HepG2 (cell line): ENCODE results near the gene ELAVL4. TPM values are rescaled to one million over a fixed set of nuclear protein-coding genes. Genes with fewer than 3 reads are reported as not detected.

Source experiments
- ATAC-seq: fragments of 200-7000 bp; cut with Tn5 transposase; 3 replicates; pipeline ENCODE4 v1.9.1; 2020; ENCODE audit warnings: mild to moderate bottlenecking, moderate library complexity
- BruUV-seq: library from RNA; stranded (reverse); fragments of 400-500 nt; replicated peaks from 2 replicates; lab custom pipeline; 2021; lab: Mats Ljungman, UMichigan
- CTCF ChIA-PET: fragments of 300-600 bp; formaldehyde crosslinking; extraction: SDS; loops from one replicate; lab custom pipeline; 2021; ENCODE audit warnings: low total read pairs, inconsistent platforms, low intra/inter-chr PET ratio; lab: Yijun Ruan, JAX
- POLR2A ChIA-PET: fragments of 350-600 bp; sonication (Branson Sonifier 250); formaldehyde crosslinking; loops from one replicate; lab custom pipeline; 2020; ENCODE audit warnings: antibody characterized with exemption, inconsistent platforms; lab: Yijun Ruan, JAX
- DNase-seq: peaks from one replicate; pipeline ENCODE4 v3.0.0-alpha.2; 2015; ENCODE audit warnings: low spot score
- FAIRE-seq: peaks from 3 replicates; lab custom pipeline; 2011; peaks lifted over from hg19 to GRCh38; lab: Jason Lieb, UNC
- H2AFZ ChIP-seq: one replicate; pipeline ENCODE4 v1.6.1; 2011; ENCODE audit warnings: low read length, inconsistent platforms
- H3K27ac ChIP-seq: fragments of 300-600 bp; 3 replicates; pipeline ENCODE4 v1.8.0; 2011; ENCODE audit warnings: mixed run types, mild to moderate bottlenecking, mixed read lengths, low read length, inconsistent platforms; ENCODE audit not compliant: insufficient read depth; ENCODE audit errors: extremely low read length
- H3K27me3 ChIP-seq, 2 experiments: fragments of 200-600 bp in 1 of 2; 2 replicates in 1 of 2; 3 replicates in 1 of 2; pipeline versions ENCODE4 v1.6.0 to v1.8.0; 2011; ENCODE audit warnings: low read length in 2 of 2, mild to moderate bottlenecking in 2 of 2, moderate library complexity in 2 of 2, inconsistent platforms in 1 of 2; ENCODE audit not compliant: insufficient read depth in 2 of 2, control insufficient read depth in 1 of 2
- H3K36me3 ChIP-seq, 2 experiments: fragments of 200-600 bp in 1 of 2; replicated peaks in 1 of 2; 2 replicates in 1 of 2; 3 replicates in 1 of 2; pipeline versions ENCODE4 v1.5.1 to v1.8.0; 2011; ENCODE audit warnings: low read length in 2 of 2, inconsistent platforms in 1 of 2; ENCODE audit not compliant: insufficient read depth in 2 of 2, control insufficient read depth in 1 of 2
- H3K4me1 ChIP-seq: 2 replicates; pipeline ENCODE4 v1.5.1; 2012; ENCODE audit warnings: low read length, inconsistent platforms; ENCODE audit not compliant: insufficient read depth
- H3K4me2 ChIP-seq: 2 replicates; pipeline ENCODE4 v1.6.0; 2011; ENCODE audit warnings: low read depth, low read length, inconsistent platforms
- H3K4me3 ChIP-seq, 3 experiments: fragments of 200-600 bp in 1 of 3; sonication (generic), shearing (Covaris generic) in 1 of 3; replicated peaks in 1 of 3; 2 replicates each; pipeline ENCODE4 v1.5.1; 2011 to 2016; ENCODE audit warnings: low read length in 3 of 3, inconsistent platforms in 2 of 3, low read depth in 2 of 3, mild to moderate bottlenecking in 2 of 3, control low read depth in 1 of 3, mixed read lengths in 1 of 3; ENCODE audit not compliant: insufficient read depth in 1 of 3
- H3K79me2 ChIP-seq: one replicate; pipeline ENCODE4 v1.6.1; 2011; ENCODE audit warnings: low read length, inconsistent platforms; ENCODE audit not compliant: insufficient read depth
- H3K9ac ChIP-seq: 2 replicates; pipeline ENCODE4 v1.6.0; 2011; ENCODE audit warnings: mild to moderate bottlenecking, low read depth, low read length, inconsistent platforms; ENCODE audit not compliant: insufficient read depth
- H3K9me3 ChIP-seq: 2 replicates; pipeline ENCODE4 v1.5.1; 2012; ENCODE audit warnings: mild to moderate bottlenecking, low read length
- H4K20me1 ChIP-seq: 2 replicates; pipeline ENCODE4 v1.6.0; 2011; ENCODE audit warnings: inconsistent platforms, mild to moderate bottlenecking, low read length, moderate library complexity; ENCODE audit not compliant: insufficient read depth
- ARNT2 ChIP-seq: sonication (generic); formaldehyde crosslinking; IDR thresholded peaks from 2 replicates; pipeline ENCODE4 v1.8.0; 2022; ENCODE audit warnings: mild to moderate bottlenecking, low read depth, missing genetic modification reagents, moderate library complexity
- CTCF ChIP-seq: sonication (generic); formaldehyde crosslinking; IDR thresholded peaks from 2 replicates; pipeline ENCODE4 v1.5.0; 2020; ENCODE audit warnings: mild to moderate bottlenecking, missing genetic modification reagents, moderate library complexity
- HMG20A ChIP-seq: IDR thresholded peaks from 2 replicates; pipeline ENCODE4 v1.6.1; 2016; ENCODE audit warnings: borderline replicate concordance
- KLF6 ChIP-seq: IDR thresholded peaks from 2 replicates; pipeline ENCODE4 v1.8.0; 2016; ENCODE audit warnings: missing biosample characterization, missing genetic modification reagents
- ZNF260 ChIP-seq: sonication (generic); formaldehyde crosslinking; IDR thresholded peaks from 2 replicates; pipeline ENCODE4 v1.4.0; 2020; ENCODE audit warnings: missing genetic modification reagents, low read depth, mild to moderate bottlenecking, borderline replicate concordance
- ZNF337 ChIP-seq: sonication (generic); formaldehyde crosslinking; IDR thresholded peaks from 2 replicates; pipeline ENCODE4 v1.5.1; 2020; ENCODE audit warnings: missing genetic modification reagents, low read depth, mild to moderate bottlenecking, borderline replicate concordance
- ZNF468 ChIP-seq: sonication (generic); formaldehyde crosslinking; IDR thresholded peaks from 2 replicates; pipeline ENCODE4 v1.8.0; 2022; ENCODE audit warnings: mild to moderate bottlenecking, moderate library complexity, missing genetic modification reagents
- ZNF569 ChIP-seq: sonication (generic); formaldehyde crosslinking; IDR thresholded peaks from 2 replicates; pipeline ENCODE4 v1.5.0; 2020; ENCODE audit warnings: mild to moderate bottlenecking, missing genetic modification reagents, moderate library complexity, borderline replicate concordance
- WGBS: methylation state at CpG from one replicate; pipeline ENCODE4 v1.1.6; 2017; ENCODE audit warnings: low lambda C conversion rate; 5-methylcytosine and 5-hydroxymethylcytosine counted together
- in situ Hi-C: cut with HindIII; loops from 2 replicates; pipeline ENCODE4 v1.10.0; 2017; ENCODE audit warnings: low pct_unique_long_range_greater_than_20kb; ENCODE audit not compliant: extremely low pct_ligation_motif_present
- intact Hi-C: fragments of 100-400 bp; cut with micrococcal nuclease; formaldehyde crosslinking; loops from one replicate; pipeline ENCODE4 v1.10.0; 2022; ENCODE audit not compliant: unreplicated experiment
- polyA plus RNA-seq, 8 experiments: library from polyadenylated mRNA; depleted of rRNA in 3 of 8; stranded (reverse) in 7 of 8; unstranded in 1 of 8; fragments of >200 nt; fragmentation: Illumina TruSeq in 4 of 8; extraction: Trizol in 4 of 8; gene quantifications; 2 replicates each; pipeline versions ENCODE4 v1.2.1 to v1.2.3, GENCODE V29; 2011 to 2016; ENCODE audit warnings: low read depth in 4 of 8, missing spikeins in 1 of 8, mixed read lengths in 1 of 8; ENCODE audit not compliant: insufficient read depth in 1 of 8
- total RNA-seq, 5 experiments: library from RNA; depleted of rRNA; stranded (reverse); fragments of >200 nt; fragmentation: Illumina TruSeq; extraction: Trizol; gene quantifications; 2 replicates each; pipeline ENCODE4 v1.2.3, GENCODE V29; 2016; ENCODE audit warnings: low read depth in 1 of 5
- TF ChIP-seq, protein P1 (sequence below), 2 experiments: sonication (generic) in 1 of 2; formaldehyde crosslinking in 1 of 2; IDR thresholded peaks; 2 replicates each; pipeline versions ENCODE4 v1.4.0 to v1.6.1; 2016 to 2020; ENCODE audit warnings: borderline replicate concordance in 1 of 2, low read depth in 1 of 2, mild to moderate bottlenecking in 1 of 2, missing genetic modification reagents in 1 of 2
- TF ChIP-seq, protein P2 (sequence below): sonication (generic); formaldehyde crosslinking; IDR thresholded peaks from 2 replicates; pipeline ENCODE4 v1.4.0; 2020; ENCODE audit warnings: low read depth, missing genetic modification reagents

The ELAVL4 gene
- total and polyA plus RNA-seq, 2 of the 13 experiments (the other 11 are each of a cell fraction or from before 2014, with no cell fraction given) = not detected

DNA sequence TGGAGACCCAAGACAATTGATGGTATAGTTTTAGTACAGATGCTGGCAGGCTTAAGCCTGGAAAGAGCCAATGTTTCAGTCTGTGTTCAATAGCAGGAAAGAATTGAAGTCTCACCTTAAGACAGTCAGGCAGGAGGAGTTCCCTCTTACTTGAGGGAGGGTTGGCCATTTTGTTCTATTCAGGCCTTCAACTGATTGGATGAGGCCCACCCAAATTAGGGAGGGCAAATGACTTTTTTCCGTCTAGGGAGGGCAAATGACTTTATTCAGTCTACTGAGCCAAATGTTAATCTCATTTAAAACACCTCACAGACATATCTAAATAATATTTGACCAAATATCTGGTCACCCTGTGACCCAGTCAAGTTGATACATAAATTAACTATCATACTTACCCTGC lies 31.4 kb upstream of the ELAVL4 start (continued):
- TF ChIP-seq ZNF337 (CRISPR knock-in tag) (no peak), KLF6 (no peak)
- TF ChIP-seq, protein P1, sequence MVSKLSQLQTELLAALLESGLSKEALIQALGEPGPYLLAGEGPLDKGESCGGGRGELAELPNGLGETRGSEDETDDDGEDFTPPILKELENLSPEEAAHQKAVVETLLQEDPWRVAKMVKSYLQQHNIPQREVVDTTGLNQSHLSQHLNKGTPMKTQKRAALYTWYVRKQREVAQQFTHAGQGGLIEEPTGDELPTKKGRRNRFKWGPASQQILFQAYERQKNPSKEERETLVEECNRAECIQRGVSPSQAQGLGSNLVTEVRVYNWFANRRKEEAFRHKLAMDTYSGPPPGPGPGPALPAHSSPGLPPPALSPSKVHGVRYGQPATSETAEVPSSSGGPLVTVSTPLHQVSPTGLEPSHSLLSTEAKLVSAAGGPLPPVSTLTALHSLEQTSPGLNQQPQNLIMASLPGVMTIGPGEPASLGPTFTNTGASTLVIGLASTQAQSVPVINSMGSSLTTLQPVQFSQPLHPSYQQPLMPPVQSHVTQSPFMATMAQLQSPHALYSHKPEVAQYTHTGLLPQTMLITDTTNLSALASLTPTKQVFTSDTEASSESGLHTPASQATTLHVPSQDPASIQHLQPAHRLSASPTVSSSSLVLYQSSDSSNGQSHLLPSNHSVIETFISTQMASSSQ (IDR thresholded peaks at IDR 0.05; ENCODE audit: low read depth) = no peak
- TF ChIP-seq, protein P1 (CRISPR knock-in tag; IDR thresholded peaks at IDR 0.05; ENCODE audit: borderline replicate concordance) = no peak

- no peak overlapping the region for H3K9ac ChIP-seq
- intact Hi-C loops (no loop called here), in situ Hi-C loops (no loop called here)
- H3K9me3 ChIP-seq = no peaks in the 10 kb centered on the region
- H3K4me3 ChIP-seq = no peak overlapping the region
- FAIRE-seq = no peak
- no peaks in the 10 kb centered on the region for H3K79me2 ChIP-seq
- ChIA-PET CTCF (no interaction called here), POLR2A (no interaction called here)
- WGBS = 2% methylated on average over 3 of the region's 3 CpGs
- no peaks in the 10 kb centered on the region for H4K20me1 ChIP-seq
- H3K36me3 ChIP-seq = no peaks in the 10 kb centered on the region
- DNase-seq = peak; percentile 5
- no TSS peak for BruUV-seq
- H3K4me1 ChIP-seq = no peaks in the 10 kb centered on the region
- peak; percentile 32; the same call in 1 of the 3 replicates for ATAC-seq
- H3K27me3 ChIP-seq = no peaks in the 10 kb centered on the region
- no peak overlapping the region for H3K4me2 ChIP-seq
- H3K27ac ChIP-seq = no peak overlapping the region
- no peak overlapping the region for H2AFZ ChIP-seq
- TF ChIP-seq ZNF569 (CRISPR knock-in tag) (no peak), ZNF260 (CRISPR knock-in tag) (no peak), CTCF (CRISPR knock-in tag) (peak; percentile 34; the same call in 1 of the 2 replicates), ARNT2 (CRISPR knock-in tag) (no peak), HMG20A (CRISPR knock-in tag) (no peak), ZNF468 (CRISPR knock-in tag) (no peak)
- TF ChIP-seq, protein P2, sequence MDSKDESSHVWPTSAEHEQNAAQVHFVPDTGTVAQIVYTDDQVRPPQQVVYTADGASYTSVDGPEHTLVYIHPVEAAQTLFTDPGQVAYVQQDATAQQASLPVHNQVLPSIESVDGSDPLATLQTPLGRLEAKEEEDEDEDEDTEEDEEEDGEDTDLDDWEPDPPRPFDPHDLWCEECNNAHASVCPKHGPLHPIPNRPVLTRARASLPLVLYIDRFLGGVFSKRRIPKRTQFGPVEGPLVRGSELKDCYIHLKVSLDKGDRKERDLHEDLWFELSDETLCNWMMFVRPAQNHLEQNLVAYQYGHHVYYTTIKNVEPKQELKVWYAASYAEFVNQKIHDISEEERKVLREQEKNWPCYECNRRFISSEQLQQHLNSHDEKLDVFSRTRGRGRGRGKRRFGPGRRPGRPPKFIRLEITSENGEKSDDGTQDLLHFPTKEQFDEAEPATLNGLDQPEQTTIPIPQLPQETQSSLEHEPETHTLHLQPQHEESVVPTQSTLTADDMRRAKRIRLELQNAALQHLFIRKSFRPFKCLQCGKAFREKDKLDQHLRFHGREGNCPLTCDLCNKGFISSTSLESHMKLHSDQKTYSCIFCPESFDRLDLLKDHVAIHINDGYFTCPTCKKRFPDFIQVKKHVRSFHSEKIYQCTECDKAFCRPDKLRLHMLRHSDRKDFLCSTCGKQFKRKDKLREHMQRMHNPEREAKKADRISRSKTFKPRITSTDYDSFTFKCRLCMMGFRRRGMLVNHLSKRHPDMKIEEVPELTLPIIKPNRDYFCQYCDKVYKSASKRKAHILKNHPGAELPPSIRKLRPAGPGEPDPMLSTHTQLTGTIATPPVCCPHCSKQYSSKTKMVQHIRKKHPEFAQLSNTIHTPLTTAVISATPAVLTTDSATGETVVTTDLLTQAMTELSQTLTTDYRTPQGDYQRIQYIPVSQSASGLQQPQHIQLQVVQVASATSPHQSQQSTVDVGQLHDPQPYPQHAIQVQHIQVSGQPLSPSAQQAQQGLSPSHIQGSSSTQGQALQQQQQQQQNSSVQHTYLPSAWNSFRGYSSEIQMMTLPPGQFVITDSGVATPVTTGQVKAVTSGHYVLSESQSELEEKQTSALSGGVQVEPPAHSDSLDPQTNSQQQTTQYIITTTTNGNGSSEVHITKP (CRISPR knock-in tag) = no peak
These were observed 27.7 kb upstream of the ELAVL4 start for GRCh38 chr1:50080904-50081586.
